Stimulated activated CD4-positive, alpha-beta T cell treated with anti-CD3 and anti-CD28 coated beads, Interleukin-2, amount 100 ng/mL, for 48 hours (primary cell): ENCODE measurements around the gene SLC29A1.
"Not testable (repeated sequence)": the region's sequence is repeated elsewhere in the genome, so short reads cannot be mapped to it uniquely, and the experiment has no call there.

Experiments used
- DNase-seq, 2 donors: peaks; one replicate each; pipeline ENCODE4 v3.0.0-alpha.2; 2020

SLC29A1 gene

DNA sequence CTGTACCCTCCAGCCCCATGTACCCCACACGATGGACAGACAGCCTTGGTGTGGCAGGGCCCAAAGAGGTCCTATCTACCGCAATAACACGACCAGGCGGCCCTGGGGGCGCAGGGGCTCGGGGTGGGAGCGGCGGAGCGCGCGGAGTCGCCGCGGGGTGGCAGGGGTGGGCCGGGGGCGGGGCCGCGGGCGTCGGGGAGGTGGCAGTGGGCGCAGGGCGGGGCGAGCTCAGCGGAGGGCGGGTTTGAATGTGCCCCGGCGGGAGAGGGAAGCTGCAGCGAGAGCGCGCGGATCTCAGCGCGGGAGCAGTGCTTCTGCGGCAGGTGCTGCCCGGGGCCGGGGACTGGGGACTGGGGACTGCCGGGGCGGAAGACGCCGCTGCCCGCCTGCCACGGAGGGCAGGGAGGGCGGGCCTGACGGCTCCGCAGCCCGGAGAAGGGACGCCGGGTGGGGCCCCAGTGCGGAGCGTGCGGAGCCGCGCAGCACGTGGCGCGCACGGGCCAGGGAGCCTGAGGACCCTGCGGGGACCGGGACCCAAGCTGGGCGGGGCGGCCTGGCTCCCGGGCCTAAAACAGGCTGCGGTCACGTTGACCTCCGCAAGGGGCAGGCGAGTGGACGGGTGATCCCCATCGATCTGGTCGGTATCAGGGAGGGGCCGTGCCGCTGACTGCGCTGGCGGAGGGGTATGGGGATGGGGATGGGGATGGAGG lies at the start of gene SLC29A1:
Gene SLC29A1 (plus strand): TSS at position 277 of the 710 bp plus-strand sequence. CDS start 3,719 bp downstream, outside the sequence.
- peak; percentile 81 to 82 for DNase-seq

GRCh38 chr6:44176130-44176761 lies 47.1 kb upstream of the SLC29A1 start:
- no peak for DNase-seq

DNA sequence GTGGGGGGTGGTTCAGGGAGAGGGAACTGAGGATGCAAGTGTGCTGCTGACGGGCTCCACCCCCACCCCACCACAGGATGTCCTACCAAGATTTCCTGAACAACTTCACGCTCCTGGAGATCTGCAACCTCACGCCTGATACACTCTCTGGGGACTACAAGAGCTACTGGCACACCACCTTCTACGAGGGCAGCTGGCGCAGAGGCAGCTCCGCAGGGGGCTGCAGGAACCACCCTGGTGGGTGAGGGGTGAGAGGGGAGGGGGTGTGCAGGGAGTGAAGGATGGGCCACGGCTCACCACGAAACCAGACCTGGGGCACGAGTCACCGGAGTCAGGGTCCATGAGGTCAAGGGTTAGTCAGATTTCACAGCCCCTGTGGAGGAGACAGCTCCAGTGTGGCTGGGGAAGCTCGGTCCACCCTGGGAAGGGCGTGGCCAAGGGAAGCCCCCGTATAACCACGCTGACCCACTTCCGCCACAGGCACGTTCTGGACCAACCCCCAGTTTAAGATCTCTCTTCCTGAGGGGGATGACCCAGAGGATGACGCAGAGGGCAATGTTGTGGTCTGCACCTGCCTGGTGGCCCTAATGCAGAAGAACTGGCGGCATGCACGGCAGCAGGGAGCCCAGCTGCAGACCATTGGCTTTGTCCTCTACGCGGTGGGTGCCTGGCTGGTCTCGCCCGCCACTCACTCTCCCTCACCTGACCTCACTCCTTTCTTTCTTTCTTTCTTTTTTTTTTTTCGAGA lies 46.5 kb upstream of the SLC29A1 start:
- no peak for DNase-seq

- DNase-seq = no peak
These were observed 45.5 kb upstream of the SLC29A1 start for GRCh38 chr6:44177691-44178423.

- no peak for DNase-seq
These were observed 44.8 kb upstream of the SLC29A1 start for GRCh38 chr6:44178424-44179071.

- no peak for DNase-seq
These were observed 44.3 kb upstream of the SLC29A1 start for GRCh38 chr6:44179072-44179536.

DNA sequence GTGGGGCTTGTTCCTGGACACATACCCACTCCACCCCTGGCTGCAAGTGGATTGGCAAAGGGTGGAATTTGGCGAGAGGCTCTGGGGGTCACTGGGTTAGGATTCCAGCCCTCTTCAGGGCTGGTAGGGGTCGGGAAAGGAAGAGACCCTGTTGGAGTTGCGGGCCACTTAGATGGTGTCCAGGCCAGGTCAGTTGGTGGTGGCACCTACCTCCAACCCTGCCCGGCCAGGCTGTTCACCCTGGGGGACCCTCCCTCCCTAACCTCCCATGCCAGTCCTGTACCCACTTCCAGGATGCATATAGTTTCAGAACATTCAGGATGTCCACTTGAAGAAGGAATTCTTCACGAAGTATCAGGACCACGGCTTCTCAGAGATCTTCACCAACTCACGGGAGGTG lies 43.7 kb upstream of the SLC29A1 start:
- no peak for DNase-seq

DNA sequence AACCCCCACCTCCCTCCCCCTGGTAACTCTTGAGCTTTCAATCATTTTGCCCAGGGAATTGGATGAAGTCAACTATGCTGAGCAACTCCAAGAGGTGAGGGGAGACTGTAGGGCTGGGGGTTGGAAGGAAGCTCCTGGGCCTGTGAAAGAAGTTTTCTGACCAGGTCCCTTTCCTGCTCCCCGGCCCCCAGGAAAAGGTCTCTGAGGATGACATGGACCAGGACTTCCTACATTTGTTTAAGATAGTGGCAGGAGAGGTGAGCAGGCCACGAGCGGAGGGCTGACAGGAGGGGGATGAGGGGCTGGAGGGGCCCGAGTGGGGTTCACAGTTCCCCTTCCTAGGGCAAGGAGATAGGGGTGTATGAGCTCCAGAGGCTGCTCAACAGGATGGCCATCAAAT lies 43.0 kb upstream of the SLC29A1 start:
- no peak for DNase-seq

DNA sequence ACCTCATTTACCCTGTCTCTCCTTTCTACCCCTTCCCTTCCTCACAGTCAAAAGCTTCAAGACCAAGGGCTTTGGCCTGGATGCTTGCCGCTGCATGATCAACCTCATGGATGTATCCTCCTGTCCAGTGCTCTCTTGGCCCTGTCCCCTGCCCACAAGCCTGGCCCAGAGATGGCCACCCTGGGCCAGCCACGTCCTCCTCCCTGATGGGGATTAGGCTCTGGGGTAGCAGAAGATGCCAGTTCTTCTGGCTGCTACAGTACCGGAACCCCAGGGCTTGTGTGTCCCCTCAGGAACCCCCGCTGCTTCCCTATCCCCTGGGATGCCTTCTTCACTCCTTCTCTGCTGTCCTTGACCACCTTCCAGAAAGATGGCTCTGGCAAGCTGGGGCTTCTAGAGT lies 42.5 kb upstream of the SLC29A1 start:
- DNase-seq = no peak

DNA sequence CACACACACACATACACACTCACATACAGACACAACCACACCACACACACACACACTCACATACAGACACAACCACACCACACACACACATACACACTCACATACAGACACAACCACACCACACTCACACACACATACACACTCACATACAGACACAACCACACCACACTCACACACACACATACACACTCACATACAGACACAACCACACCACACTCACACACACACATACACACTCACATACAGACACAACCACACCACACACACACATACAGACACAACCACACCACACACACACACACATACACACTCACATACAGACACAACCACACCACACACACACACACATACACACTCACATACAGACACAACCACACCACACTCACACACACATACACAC lies 41.6 kb upstream of the SLC29A1 start:
- DNase-seq = not testable (repeated sequence)

DNA sequence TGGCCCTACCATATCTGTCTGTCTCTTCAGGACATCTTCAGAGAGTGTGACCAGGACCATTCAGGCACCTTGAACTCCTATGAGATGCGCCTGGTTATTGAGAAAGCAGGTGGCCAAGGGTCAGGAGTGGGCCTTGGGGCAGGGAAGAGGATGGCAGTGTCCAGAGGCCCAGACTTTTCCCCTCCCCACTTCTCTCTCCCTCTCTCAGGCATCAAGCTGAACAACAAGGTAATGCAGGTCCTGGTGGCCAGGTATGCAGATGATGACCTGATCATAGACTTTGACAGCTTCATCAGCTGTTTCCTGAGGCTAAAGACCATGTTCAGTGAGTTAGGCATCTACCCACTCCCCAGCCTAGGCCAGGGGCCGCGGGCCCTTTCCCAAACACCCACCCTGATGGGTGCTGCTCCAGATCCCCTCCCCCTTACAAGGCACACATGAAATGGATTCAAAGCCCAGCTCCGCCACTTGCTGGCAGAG lies 40.4 kb upstream of the SLC29A1 start:
- DNase-seq = no peak

GRCh38 chr6:44183783-44184182 lies 39.6 kb upstream of the SLC29A1 start:
- DNase-seq = no peak

- not testable (repeated sequence) for DNase-seq
These were observed 38.0 kb upstream of the SLC29A1 start for GRCh38 chr6:44185356-44185755.

DNA sequence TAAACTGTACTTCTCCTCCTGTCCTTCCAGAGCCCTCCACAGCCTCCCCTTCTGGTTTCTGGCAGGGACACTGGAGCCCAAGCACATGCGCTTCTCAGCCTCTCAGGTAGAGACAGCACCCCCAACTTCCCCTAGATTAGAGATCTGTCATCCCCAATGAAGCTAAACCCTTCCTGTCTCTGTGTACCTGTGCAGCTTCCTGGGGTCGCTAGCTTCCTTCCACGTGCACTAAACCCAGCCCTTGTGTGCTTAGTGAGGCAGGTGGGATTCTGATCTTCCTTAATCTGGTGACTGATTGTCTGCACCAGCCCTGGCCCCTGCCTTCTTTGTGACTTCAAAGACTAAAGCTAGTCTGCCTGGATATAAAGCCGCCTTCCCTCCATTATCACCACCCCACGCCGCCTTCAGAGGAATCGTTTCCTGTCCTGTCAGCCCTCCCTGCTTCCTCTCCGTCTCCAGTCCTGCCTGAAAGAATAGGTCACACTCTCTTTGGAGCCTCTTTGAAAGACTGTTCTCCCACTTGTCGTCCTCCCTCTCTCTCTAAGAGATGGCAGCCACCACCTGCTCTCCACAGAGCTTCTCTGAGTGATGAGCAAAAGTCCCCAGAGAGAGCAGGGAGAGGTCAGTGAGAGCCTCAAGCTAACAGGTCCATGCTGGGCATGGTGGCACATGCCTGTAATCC lies 37.3 kb upstream of the SLC29A1 start:
- DNase-seq = no peak

- no peak for DNase-seq
These were observed 36.8 kb upstream of the SLC29A1 start for GRCh38 chr6:44186635-44187025.

DNA sequence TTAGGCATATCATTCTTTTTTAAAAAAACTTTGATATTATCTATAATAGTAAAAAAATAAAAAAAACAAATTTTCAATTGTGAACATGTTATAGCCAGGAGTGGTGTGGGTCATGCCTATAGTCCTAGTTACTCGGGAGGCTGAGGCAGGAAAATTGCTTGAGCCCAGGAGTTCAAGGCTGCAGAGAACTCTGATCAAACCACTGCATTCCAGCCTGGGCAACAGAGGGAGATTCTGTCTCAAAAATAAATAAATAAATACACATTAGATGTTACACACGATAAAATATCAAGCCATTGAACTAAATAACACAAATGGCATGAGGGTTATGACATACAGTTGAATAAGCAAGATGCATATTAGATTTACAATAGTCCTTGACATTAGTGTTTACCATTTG lies 34.6 kb upstream of the SLC29A1 start:
- DNase-seq = no peak

DNA sequence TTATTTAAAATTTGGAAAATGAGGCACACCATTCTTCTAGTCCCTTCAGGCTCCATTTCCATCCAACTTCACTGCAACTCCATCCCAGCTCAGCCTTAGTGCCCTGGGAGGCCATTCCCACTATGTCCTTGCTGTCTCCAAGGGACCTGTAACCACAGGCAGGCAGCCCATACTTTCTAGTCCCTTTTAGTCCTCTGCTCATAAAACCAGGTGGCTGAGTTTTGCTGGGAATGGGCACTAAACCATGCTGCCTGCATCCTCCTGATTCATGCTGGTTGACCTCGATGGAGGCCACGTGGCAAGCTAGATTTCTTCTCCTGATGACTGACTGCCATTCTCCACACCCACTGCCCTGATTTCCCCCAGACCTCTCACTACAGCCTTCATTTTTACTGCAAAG lies 34.1 kb upstream of the SLC29A1 start:
- DNase-seq = no peak

DNA sequence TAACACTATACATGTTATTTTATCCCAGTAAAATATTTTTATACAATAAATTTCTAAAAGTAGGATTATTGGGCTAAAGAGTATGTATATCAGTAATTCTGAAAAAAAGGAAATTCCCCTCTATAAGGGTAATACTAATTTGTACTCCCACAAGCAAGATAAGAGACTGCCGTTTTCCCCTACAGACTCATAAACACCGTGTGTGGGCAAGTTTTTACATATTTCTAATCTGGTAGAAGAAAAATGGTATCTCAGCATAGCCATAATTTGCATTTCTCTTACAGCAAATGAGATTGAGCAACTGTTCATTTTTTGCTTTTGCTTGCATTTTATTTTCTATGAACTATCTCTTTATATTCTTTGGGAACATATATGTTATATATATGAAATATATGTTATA lies 32.7 kb upstream of the SLC29A1 start:
- DNase-seq = no peak

GRCh38 chr6:44192428-44193041 lies 30.9 kb upstream of the SLC29A1 start:
- no peak for DNase-seq

GRCh38 chr6:44193307-44193910 lies 30.0 kb upstream of the SLC29A1 start:
- DNase-seq = no peak

DNA sequence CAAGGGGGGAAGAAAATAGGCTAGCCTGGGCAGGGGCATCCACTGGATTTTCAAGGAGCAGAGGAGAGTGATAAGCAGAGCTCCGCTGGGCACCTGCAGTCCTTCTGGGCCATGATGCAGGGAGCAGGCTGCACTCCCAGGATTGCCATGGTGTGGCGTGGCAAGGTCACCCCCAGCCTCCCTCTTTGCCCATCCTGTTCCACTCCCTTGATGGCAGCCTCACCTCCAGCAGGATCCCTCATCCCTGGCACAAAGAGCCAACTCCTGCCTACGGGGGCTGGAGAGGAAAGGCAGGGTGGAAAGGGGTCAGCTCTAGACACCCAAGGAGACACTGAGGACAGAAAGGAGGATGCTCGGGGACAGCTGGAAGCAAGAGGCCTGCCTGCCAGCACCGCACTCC lies 29.1 kb upstream of the SLC29A1 start:
- no peak for DNase-seq
